Type B pancreatic cell (in vitro differentiated cells): ENCODE measurements around the gene TNFSF10. TPM values are rescaled to one million over a fixed set of nuclear protein-coding genes. Genes with fewer than 3 reads are reported as not detected.

Source experiments
- DNase-seq: peaks from one replicate; pipeline ENCODE4 v3.0.0; 2021; ENCODE audit warnings: mixed read lengths; ENCODE audit not compliant: unreplicated experiment; ENCODE audit errors: extremely low spot score
- H3K27ac Mint-ChIP-seq: 2 replicates; pipeline ENCODE4 v1.8.0; 2021; ENCODE audit warnings: mild to moderate bottlenecking, mixed read lengths
- H3K27me3 Mint-ChIP-seq: 2 replicates; pipeline ENCODE4 v1.8.0; 2021; ENCODE audit warnings: mixed read lengths
- H3K36me3 Mint-ChIP-seq: 2 replicates; pipeline ENCODE4 v1.8.0; 2021; ENCODE audit warnings: mixed read lengths
- H3K4me1 Mint-ChIP-seq: one replicate; pipeline ENCODE4 v1.8.0; 2021; ENCODE audit warnings: mixed read lengths; ENCODE audit not compliant: unreplicated experiment
- H3K4me3 Mint-ChIP-seq: 2 replicates; pipeline ENCODE4 v1.8.0; 2021; ENCODE audit warnings: mild to moderate bottlenecking, mixed read lengths
- H3K9me3 Mint-ChIP-seq: 2 replicates; pipeline ENCODE4 v1.8.0; 2021; ENCODE audit warnings: mixed read lengths
- total RNA-seq: library from RNA; stranded (reverse); gene quantifications from 2 replicates; pipeline ENCODE4 v1.2.1, GENCODE V29; 2021; ENCODE audit warnings: low replicate concordance
- TF ChIP-seq, protein P1 (sequence below): fragments of 200-600 bp; sonication (generic); conservative IDR thresholded peaks from 2 replicates; pipeline ENCODE4 v1.5.0; 2021; ENCODE audit warnings: antibody characterized with exemption, mild to moderate bottlenecking

The TNFSF10 gene
- total RNA-seq, 1 donor from 2014 or later, result 48.1 TPM

DNA sequence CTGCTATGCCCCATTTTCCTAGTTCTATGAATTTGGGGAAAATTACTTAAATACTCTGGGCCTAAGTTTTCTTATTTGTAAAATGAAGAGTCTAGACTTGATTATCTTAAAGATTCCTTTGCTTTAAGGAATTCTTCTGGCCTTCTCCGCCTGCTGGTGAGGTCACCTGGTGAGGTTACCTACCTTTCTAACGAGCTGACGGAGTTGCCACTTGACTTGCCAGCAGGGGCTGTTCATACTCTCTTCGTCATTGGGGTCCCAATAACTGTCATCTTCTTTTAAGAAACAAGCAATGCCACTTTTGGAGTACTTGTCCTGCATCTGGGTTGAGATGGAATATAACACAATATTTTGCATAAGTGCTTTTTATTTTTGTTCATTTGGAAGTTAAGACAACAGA, 8.6 kb downstream of the TNFSF10 start:
- H3K4me3 Mint-ChIP-seq, result no peak overlapping the region
- no peak for DNase-seq
- H3K27me3 Mint-ChIP-seq, result no peaks in the 10 kb centered on the region
- H3K4me1 Mint-ChIP-seq, result peaks cover 10% of the 10 kb centered on the region
- TF ChIP-seq, protein P1, sequence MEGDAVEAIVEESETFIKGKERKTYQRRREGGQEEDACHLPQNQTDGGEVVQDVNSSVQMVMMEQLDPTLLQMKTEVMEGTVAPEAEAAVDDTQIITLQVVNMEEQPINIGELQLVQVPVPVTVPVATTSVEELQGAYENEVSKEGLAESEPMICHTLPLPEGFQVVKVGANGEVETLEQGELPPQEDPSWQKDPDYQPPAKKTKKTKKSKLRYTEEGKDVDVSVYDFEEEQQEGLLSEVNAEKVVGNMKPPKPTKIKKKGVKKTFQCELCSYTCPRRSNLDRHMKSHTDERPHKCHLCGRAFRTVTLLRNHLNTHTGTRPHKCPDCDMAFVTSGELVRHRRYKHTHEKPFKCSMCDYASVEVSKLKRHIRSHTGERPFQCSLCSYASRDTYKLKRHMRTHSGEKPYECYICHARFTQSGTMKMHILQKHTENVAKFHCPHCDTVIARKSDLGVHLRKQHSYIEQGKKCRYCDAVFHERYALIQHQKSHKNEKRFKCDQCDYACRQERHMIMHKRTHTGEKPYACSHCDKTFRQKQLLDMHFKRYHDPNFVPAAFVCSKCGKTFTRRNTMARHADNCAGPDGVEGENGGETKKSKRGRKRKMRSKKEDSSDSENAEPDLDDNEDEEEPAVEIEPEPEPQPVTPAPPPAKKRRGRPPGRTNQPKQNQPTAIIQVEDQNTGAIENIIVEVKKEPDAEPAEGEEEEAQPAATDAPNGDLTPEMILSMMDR, result no peak
- no peaks in the 10 kb centered on the region for H3K9me3 Mint-ChIP-seq
- H3K36me3 Mint-ChIP-seq, result peaks cover 6% of the 10 kb centered on the region
- H3K27ac Mint-ChIP-seq, result no peak overlapping the region

DNA sequence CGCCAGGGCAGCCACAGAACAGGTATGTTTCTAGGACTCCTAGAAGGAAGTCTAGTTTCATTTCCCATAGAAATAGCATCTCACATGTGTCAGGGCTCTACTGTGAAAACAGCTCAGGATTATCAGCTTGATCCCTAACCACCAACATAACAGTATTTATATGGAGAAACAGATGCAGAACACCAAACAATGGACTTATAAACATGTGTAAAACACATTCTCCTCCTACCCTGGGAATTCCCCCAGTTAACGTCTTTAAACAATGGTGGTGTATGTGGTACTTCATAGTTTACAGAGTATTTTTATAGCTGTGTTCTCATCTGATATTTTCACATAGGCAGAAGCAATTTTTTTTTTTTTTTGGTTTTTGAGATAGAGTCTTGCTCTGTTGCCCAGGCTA, 9.7 kb downstream of the TNFSF10 start:
- TF ChIP-seq, protein P1, result no peak
- Mint-ChIP-seq H3K9me3 (no peaks in the 10 kb centered on the region), H3K27me3 (no peaks in the 10 kb centered on the region), H3K36me3 (peaks cover 6% of the 10 kb centered on the region), H3K27ac (no peak overlapping the region), H3K4me1 (peaks cover 10% of the 10 kb centered on the region), H3K4me3 (no peak overlapping the region)
- no peak for DNase-seq

DNA sequence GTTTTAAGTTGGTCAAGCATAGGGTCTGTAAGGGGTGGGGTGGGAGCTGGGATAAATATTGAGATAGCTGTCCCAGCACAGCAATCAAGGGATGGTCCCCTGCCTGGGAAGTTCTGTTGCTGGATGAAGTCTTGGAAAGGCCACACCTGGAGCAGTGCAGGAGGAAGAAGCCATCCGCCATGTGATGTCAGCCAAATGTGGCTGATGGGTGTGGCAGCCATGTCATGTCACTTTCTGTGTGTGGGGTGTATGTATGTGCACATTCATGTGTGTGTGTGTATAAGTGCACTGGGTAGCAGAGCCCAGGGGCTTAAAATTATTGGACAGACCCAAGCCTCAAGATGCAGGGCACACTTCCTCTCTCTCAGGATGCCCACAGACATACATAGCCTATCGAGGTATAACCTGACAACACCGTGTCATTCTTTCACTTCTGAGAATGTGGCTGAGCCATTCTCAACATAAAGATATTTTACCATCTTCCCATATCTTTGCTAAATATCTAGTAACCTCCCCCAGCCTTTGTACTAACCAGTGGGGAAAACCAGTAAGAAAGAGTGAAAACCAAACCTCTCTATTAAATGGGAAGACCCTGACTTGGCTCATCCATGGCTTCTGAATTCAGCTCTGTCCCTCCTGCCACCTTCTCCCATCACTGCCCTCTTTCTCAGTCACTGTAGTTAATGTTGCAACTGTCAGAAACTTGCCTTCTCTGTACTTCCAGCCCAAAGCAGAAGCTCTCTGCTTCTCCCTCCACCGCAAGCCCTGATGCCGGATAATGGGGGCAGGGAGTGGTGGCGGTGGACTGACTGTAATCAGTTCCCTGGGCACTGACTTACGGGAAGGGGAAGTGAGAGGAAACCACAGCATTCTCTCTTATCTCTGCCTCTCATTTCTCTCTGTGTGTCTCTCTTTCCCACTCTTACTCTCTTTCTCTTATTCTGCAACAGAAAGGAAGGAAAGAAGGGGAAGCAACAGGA, 11.2 kb downstream of the TNFSF10 start:
- Mint-ChIP-seq H3K9me3 (no peaks in the 10 kb centered on the region), H3K27ac (no peak overlapping the region)
- no peak for DNase-seq

DNA sequence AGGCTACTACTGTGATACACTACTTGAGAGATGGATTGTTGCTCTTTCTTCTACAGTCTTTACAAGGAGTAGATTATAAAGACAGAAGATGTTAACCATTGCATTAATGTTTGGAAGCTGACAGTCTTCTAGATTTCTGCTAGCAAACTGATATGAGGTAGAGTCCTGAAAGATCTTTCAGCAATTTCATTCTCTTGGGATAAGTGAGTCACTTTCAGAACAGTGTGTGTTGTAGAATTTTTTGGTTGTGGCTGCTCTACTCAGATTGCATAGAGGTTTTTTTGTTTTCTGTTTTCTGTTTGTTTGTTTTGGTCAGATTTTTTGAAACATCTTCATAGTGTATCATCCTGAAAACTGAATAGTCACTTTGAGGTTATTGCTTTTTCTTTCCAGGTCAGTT, 17.1 kb downstream of the TNFSF10 start:
- TF ChIP-seq, protein P1, result no peak
- no peak overlapping the region for H3K4me3 Mint-ChIP-seq
- H3K4me1 Mint-ChIP-seq, result no peaks in the 10 kb centered on the region
- H3K36me3 Mint-ChIP-seq, result peaks cover 4% of the 10 kb centered on the region
- H3K9me3 Mint-ChIP-seq, result no peaks in the 10 kb centered on the region
- no peaks in the 10 kb centered on the region for H3K27me3 Mint-ChIP-seq
- H3K27ac Mint-ChIP-seq, result no peak overlapping the region
- no peak for DNase-seq

More for the DNA sequence above, 11.2 kb downstream of the TNFSF10 start:
- Mint-ChIP-seq H3K27me3 (no peaks in the 10 kb centered on the region), H3K4me3 (no peak overlapping the region), H3K4me1 (peaks cover 10% of the 10 kb centered on the region), H3K36me3 (peaks cover 6% of the 10 kb centered on the region)
- TF ChIP-seq, protein P1, result no peak

DNA sequence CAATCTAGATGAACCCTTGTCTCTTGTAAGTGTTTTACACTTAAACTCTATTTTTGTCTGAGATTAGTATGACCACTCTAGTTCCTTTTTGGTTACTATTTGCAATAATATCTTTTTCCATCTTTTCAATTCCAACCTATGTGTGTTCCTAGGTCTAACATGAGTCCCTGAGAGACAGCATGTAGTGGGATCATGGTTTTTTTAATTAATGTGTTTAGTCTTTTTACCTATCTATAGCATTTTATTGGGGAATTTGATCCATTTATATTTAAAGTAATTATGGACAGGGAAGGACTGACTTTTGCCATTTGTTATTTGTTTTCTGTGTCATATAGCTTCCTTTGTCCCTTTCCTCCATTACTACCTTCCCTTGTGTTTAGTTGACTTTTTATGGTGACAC, 21.7 kb downstream of the TNFSF10 start:
- Mint-ChIP-seq H3K27me3 (no peaks in the 10 kb centered on the region), H3K4me3 (no peak overlapping the region), H3K36me3 (no peaks in the 10 kb centered on the region), H3K27ac (no peak overlapping the region), H3K4me1 (no peaks in the 10 kb centered on the region), H3K9me3 (no peaks in the 10 kb centered on the region)
- no peak for DNase-seq
- TF ChIP-seq, protein P1, result no peak
